Measurements from ENCODE around the gene LBP.
"Not testable (repeated sequence)": the region's sequence is repeated elsewhere in the genome, so short reads cannot be mapped to it uniquely, and the experiment has no call there.

LBP gene

GRCh38 chr20:38331814-38332213 lies 14.5 kb upstream of the LBP start:
- FAIRE-seq (no peak), DNase-seq (ENCODE audit: insufficient read length, low spot score) (no peak)
- TF ChIP-seq SPI1 (IDR thresholded peaks at IDR 0.05; ENCODE audit: low read depth, low read length) = no peak
- no peak for TF ChIP-seq POLR2A (IDR thresholded peaks at IDR 0.05; ENCODE audit: low read depth, low read length)
- no peak for TF ChIP-seq POU2F2 (IDR thresholded peaks at IDR 0.05; ENCODE audit: low read depth, low read length)
- TF ChIP-seq PAX5 (IDR thresholded peaks at IDR 0.05; ENCODE audit: insufficient read depth, low read length, severe bottlenecking) = no peak
- TF ChIP-seq TAF1 (IDR thresholded peaks at IDR 0.05; ENCODE audit: low read depth, low read length) = no peak
- no peak for TF ChIP-seq POLR2AphosphoS5 (IDR thresholded peaks at IDR 0.05; ENCODE audit: low read depth, low read length)

- no peak for DNase-seq (ENCODE audit: insufficient read length, low spot score)
- no peak for FAIRE-seq
- TF ChIP-seq TAF1 (IDR thresholded peaks at IDR 0.05; ENCODE audit: low read depth, low read length) (no peak), POLR2AphosphoS5 (IDR thresholded peaks at IDR 0.05; ENCODE audit: low read depth, low read length) (no peak), PAX5 (IDR thresholded peaks at IDR 0.05; ENCODE audit: insufficient read depth, low read length, severe bottlenecking) (no peak), POU2F2 (IDR thresholded peaks at IDR 0.05; ENCODE audit: low read depth, low read length) (no peak), POLR2A (IDR thresholded peaks at IDR 0.05; ENCODE audit: low read depth, low read length) (no peak), SPI1 (IDR thresholded peaks at IDR 0.05; ENCODE audit: low read depth, low read length) (no peak)
Measured at GRCh38 chr20:38334016-38334415, 12.3 kb upstream of the LBP start.

GRCh38 chr20:38336726-38337125 lies 9.6 kb upstream of the LBP start:
- DNase-seq (ENCODE audit: insufficient read length, low spot score) = no peak
- FAIRE-seq = no peak
- TF ChIP-seq POU2F2 (IDR thresholded peaks at IDR 0.05; ENCODE audit: low read depth, low read length) (no peak), POLR2A (IDR thresholded peaks at IDR 0.05; ENCODE audit: low read depth, low read length) (no peak), POLR2AphosphoS5 (IDR thresholded peaks at IDR 0.05; ENCODE audit: low read depth, low read length) (no peak)

GRCh38 chr20:38337561-38338140 lies 8.6 kb upstream of the LBP start:
- DNase-seq (ENCODE audit: insufficient read length, low spot score) (no peak), FAIRE-seq (no peak)
- no peak for TF ChIP-seq TAF1 (IDR thresholded peaks at IDR 0.05; ENCODE audit: low read depth, low read length)
- TF ChIP-seq SPI1 (IDR thresholded peaks at IDR 0.05; ENCODE audit: low read depth, low read length) = no peak
- no peak for TF ChIP-seq PAX5 (IDR thresholded peaks at IDR 0.05; ENCODE audit: insufficient read depth, low read length, severe bottlenecking)

- FAIRE-seq (no peak), DNase-seq (ENCODE audit: insufficient read length, low spot score) (no peak)
- TF ChIP-seq TAF1 (IDR thresholded peaks at IDR 0.05; ENCODE audit: low read depth, low read length) (no peak), POU2F2 (IDR thresholded peaks at IDR 0.05; ENCODE audit: low read depth, low read length) (no peak), PAX5 (IDR thresholded peaks at IDR 0.05; ENCODE audit: insufficient read depth, low read length, severe bottlenecking) (no peak), SPI1 (IDR thresholded peaks at IDR 0.05; ENCODE audit: low read depth, low read length) (no peak), POLR2A (IDR thresholded peaks at IDR 0.05; ENCODE audit: low read depth, low read length) (no peak), POLR2AphosphoS5 (IDR thresholded peaks at IDR 0.05; ENCODE audit: low read depth, low read length) (no peak)
Measured at GRCh38 chr20:38338849-38339520, 7.3 kb upstream of the LBP start.

GRCh38 chr20:38339521-38339896 lies 6.8 kb upstream of the LBP start:
- FAIRE-seq; DNase-seq (ENCODE audit: insufficient read length, low spot score): not testable (repeated sequence)

- FAIRE-seq = no peak
- DNase-seq (ENCODE audit: insufficient read length, low spot score) = no peak
- TF ChIP-seq POLR2AphosphoS5 (IDR thresholded peaks at IDR 0.05; ENCODE audit: low read depth, low read length) (no peak), PAX5 (IDR thresholded peaks at IDR 0.05; ENCODE audit: insufficient read depth, low read length, severe bottlenecking) (no peak), SPI1 (IDR thresholded peaks at IDR 0.05; ENCODE audit: low read depth, low read length) (no peak), TAF1 (IDR thresholded peaks at IDR 0.05; ENCODE audit: low read depth, low read length) (no peak)
Measured at GRCh38 chr20:38339997-38340396, 6.3 kb upstream of the LBP start.

GRCh38 chr20:38340693-38341092 lies 5.6 kb upstream of the LBP start:
- FAIRE-seq = no peak
- no peak for DNase-seq (ENCODE audit: insufficient read length, low spot score)
- TF ChIP-seq POU2F2 (IDR thresholded peaks at IDR 0.05; ENCODE audit: low read depth, low read length) (no peak), TAF1 (IDR thresholded peaks at IDR 0.05; ENCODE audit: low read depth, low read length) (no peak), SPI1 (IDR thresholded peaks at IDR 0.05; ENCODE audit: low read depth, low read length) (no peak), PAX5 (IDR thresholded peaks at IDR 0.05; ENCODE audit: insufficient read depth, low read length, severe bottlenecking) (no peak), POLR2AphosphoS5 (IDR thresholded peaks at IDR 0.05; ENCODE audit: low read depth, low read length) (no peak), POLR2A (IDR thresholded peaks at IDR 0.05; ENCODE audit: low read depth, low read length) (no peak)

- FAIRE-seq = no peak
- TF ChIP-seq POLR2A (IDR thresholded peaks at IDR 0.05; ENCODE audit: low read depth, low read length) = no peak
- no peak for TF ChIP-seq SPI1 (IDR thresholded peaks at IDR 0.05; ENCODE audit: low read depth, low read length)
- TF ChIP-seq PAX5 (IDR thresholded peaks at IDR 0.05; ENCODE audit: insufficient read depth, low read length, severe bottlenecking) = no peak
- TF ChIP-seq TAF1 (IDR thresholded peaks at IDR 0.05; ENCODE audit: low read depth, low read length) = no peak
- no peak for TF ChIP-seq POLR2AphosphoS5 (IDR thresholded peaks at IDR 0.05; ENCODE audit: low read depth, low read length)
- no peak for TF ChIP-seq POU2F2 (IDR thresholded peaks at IDR 0.05; ENCODE audit: low read depth, low read length)
- no peak for DNase-seq (ENCODE audit: insufficient read length, low spot score)
Measured at GRCh38 chr20:38342216-38342615, 4.1 kb upstream of the LBP start.

GRCh38 chr20:38342713-38343310 lies 3.5 kb upstream of the LBP start:
- TF ChIP-seq PAX5 (IDR thresholded peaks at IDR 0.05; ENCODE audit: insufficient read depth, low read length, severe bottlenecking) = no peak
- TF ChIP-seq POLR2AphosphoS5 (IDR thresholded peaks at IDR 0.05; ENCODE audit: low read depth, low read length) = no peak
- no peak for TF ChIP-seq POLR2A (IDR thresholded peaks at IDR 0.05; ENCODE audit: low read depth, low read length)
- TF ChIP-seq POU2F2 (IDR thresholded peaks at IDR 0.05; ENCODE audit: low read depth, low read length) = no peak
- TF ChIP-seq TAF1 (IDR thresholded peaks at IDR 0.05; ENCODE audit: low read depth, low read length) = no peak
- TF ChIP-seq SPI1 (IDR thresholded peaks at IDR 0.05; ENCODE audit: low read depth, low read length) = no peak
- DNase-seq (ENCODE audit: insufficient read length, low spot score) (no peak), FAIRE-seq (no peak)

Measured in GM12891 (cell line).